Endothelial cell of hepatic sinusoid (primary cell): Measurements from ENCODE around the gene VCP.

Experiments
- in situ Hi-C: cut with HindIII; loops from 2 replicates; pipeline ENCODE4 v1.10.0; 2017; ENCODE audit warnings: low sequenced_read_pairs

VCP gene

DNA sequence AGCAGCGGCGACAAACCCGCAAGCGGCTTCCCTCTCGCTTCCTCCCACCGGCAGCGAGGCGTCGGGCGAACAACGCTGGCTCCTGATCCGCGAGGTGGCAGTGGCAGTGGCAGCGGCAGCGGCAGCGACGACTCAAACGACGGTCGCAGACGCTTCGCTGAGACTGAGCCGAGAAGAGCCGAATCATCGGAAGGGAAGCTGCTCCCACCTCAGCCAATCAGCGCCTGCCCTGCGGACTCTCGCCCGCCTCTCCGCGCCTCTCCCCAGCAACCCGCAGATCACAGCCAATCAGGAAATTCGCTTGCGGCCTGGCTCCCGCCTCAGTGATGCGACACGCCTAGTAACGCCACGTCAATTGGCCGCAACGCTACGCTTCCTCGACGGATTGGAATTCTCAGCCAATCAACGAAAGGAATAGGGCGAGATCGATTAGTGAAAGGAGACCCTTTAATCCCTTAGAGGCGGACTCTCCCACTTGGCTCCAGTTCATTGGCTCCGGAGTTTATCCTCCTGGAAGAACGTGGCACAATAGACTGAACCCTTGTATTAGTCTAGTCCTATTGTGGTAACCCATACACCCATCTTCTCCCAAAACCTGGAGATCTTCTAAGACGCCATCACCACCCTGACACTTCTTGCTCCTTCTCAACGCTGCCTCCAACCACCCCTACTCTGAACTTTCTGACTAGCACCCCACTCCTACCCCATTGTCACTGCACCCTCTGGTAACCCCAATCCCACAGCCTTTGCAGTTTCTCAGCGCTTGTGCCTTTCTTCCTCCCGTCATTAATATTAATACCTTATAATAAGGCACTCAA lies at the start of gene VCP:
Gene VCP, minus strand, starts transcription at position 165 of the 818 bp plus-strand sequence. CDS start 272 bp downstream, outside the sequence.
- in situ Hi-C loops = no loop called here

DNA sequence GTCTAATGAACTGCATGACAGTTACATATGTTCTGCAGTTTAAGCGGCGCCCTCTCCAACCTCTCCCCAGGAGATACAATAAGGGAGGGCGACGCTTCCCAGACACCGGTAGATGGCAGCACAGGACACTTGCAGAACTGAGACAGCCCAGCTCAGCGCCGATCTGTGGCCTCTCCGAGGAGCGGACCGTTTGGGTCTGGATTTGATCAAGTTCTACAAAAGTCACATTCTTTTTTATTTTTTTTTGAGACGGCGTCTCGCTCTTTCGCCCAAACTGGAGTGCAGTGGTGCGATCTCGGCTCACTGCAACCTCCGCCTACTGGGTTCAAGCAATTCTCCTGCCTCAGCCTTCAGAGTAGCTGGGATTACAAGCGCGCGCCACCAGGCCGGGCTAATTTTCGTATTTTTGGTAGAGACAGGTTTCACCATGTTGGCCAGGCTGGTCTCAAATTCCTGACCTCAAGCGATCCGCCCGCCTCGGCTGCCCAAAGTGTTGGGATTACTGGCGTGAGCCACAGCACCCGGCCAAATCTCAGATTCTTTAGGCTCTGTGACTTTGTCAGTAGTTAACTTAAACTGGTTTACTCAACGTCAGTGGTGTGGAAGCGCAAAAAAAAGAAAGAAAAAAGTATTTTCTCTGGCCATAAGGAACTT lies 44.6 kb upstream of the VCP start:
- in situ Hi-C loops = no loop called here

DNA sequence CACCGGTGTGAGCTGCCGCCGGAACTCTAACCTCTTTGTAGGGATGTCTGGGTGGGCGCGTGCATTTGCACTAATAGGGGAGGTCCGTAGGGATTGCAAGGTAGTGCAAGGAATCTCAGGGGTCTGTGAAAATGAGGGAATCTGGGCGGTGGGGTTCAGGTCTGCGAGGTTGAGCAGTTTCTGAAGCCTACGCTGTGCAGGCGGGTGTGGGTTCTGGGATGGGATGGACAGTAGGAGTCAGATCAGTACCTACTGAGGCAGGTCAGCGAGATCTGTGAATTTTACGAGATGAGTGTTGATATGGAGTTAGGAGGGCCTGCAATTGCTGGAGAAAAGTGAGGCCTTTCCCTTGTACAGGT lies 44.1 kb upstream of the VCP start:
- in situ Hi-C loops = no loop called here

DNA sequence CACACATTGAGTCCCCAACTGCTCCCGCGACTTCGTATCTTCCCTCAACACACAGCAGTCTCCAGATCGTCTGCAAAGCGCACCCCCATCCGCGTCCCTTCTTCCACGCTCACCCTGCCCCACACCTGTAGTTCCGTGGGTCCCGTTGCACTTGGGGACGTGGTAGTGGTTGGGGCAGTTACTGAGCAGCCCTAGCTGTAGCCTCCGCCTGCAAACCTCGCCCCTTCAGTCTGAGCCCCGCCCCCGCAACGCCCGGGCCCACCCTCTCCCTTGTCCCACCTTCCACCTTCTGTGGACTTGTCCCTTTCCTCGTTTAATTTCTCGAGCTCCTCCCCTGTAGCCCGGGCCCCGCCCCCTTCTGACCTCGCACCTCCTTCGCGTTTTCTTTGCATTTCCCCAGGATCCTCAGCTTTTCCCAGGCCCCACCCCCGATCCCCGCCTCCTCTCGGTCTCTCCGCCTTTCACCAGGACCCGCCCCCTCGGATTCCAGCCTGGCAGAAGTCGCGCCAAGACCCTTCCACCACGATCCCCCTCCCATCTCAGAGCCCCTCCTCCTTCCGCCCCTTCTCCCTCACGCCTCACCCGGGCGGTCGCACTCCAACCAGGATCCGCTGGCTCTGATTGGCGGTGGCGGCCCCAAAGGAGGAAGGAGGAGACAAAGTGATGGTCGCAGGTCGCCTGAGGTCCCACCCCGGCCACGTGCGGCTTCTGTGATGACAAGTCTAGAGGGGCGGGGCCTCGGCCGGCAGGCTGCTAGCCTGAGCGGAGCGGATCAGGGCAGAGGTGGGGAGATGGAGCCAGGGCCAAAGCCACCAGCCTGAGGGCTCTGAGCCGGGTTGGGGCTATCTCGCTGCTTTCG lies 43.5 kb upstream of the VCP start, which contains the start of gene ATOSB:
Gene ATOSB, minus strand, starts transcription at position 183 of the 859 bp plus-strand sequence. CDS start 7,588 bp downstream, outside the sequence.
- in situ Hi-C loops = no loop called here

DNA sequence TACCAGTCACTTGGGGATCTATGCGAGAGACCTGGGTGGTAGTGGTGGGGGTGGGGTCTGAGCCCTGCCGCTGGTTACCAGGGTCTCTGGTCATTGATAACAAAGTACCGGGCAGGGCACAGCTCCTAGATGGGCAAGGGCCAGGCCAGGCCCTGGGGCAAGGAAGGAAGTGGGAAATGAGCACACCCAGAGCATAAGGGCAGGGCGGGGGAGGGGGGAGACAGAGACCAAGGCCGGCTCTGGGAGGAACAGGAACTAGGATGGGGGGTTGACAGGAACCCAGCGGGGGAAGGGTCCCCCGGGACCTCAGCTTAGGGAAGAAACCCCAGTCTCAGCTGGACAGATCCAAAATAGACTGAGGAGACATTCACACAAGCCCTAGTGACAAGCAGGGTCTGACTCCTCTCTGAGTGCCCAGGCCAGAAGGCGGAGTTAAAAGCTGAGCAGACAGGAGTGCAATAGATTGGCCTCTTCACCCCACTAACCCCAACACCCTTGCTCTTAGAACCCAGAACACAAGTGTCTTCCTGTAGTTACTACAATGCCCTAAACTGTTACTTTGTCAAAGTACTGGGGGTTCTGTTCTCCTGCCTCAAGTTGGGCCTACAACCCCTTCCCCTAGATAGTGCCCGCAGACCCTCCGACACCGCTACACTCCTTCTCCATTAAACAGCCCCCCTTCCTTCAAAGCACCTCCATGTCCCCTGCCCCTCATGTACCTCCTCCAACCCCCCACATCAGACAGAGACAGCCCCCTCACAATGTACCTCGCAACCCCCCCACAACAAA lies 42.6 kb upstream of the VCP start:
- in situ Hi-C loops = no loop called here

DNA sequence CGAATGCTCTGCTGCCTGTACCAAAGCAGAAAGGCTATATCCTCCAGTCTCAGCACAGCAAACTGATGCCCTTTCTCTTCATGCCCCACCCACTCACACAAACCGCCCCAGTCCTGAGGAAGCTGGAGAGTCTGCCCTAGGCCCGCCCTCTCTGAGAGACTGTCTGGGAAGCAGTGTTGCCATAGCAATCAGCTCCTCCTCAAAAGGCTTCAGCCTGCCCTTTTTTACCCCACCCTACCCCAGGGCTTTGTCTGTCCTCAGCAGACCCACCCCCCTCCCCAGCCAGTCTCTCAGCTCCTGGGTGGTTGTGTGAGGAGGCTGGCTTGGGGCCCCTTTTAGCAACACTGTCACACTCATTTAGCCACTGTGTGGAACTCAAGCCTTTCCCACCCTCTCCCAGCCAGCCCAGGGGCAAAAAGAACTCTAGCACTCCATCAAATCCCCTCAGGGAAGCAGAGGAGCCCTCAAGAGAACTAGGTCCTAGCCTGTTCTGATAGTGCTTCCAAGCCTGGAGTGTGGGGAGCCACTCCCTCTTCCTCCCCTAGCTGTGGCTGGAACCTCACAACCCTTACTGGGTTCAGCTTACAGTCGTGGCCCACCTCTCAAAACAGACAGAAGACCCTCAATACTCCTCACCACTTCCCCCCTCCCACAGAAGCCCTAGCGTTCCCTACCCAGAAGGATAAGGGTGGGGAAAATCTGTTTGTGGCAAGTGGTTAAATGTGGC lies 41.9 kb upstream of the VCP start:
- in situ Hi-C loops = no loop called here

DNA sequence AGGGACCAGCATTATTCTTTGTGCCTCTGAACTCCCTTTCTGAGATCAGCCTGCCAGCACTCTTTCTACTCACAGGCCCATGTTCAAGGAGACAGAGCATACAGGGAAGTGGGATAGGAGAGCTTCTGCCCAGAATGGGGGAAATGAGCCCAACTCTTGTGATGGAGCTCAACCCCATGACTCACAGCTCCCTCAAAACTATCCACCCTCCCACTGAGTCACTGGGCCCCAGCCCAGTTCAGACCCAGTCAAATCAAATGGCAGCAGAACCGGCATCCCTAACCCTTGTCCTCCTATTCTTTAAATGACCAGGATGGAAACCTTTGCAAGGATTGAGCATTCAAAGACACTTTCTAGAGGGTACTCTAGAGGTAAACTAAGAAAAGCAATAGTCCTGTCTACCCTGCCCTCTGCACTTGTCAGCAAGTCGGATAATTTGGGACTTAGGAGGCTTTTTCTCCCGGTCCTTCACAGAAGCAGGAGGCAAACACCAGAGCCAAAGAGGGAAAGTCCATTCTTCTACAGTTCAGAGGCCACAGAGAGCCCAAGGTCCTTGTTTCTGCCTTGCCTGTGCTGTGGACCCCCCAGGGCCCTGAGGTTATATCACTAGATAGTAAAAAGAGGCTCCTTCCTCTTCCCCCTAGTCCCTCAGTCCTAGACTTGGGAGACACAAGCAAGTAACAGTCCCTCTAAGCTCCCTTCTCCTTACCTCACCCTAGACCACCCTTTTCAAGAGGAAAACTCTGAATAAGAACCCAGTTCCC lies 40.0 kb upstream of the VCP start:
- in situ Hi-C loops = no loop called here

DNA sequence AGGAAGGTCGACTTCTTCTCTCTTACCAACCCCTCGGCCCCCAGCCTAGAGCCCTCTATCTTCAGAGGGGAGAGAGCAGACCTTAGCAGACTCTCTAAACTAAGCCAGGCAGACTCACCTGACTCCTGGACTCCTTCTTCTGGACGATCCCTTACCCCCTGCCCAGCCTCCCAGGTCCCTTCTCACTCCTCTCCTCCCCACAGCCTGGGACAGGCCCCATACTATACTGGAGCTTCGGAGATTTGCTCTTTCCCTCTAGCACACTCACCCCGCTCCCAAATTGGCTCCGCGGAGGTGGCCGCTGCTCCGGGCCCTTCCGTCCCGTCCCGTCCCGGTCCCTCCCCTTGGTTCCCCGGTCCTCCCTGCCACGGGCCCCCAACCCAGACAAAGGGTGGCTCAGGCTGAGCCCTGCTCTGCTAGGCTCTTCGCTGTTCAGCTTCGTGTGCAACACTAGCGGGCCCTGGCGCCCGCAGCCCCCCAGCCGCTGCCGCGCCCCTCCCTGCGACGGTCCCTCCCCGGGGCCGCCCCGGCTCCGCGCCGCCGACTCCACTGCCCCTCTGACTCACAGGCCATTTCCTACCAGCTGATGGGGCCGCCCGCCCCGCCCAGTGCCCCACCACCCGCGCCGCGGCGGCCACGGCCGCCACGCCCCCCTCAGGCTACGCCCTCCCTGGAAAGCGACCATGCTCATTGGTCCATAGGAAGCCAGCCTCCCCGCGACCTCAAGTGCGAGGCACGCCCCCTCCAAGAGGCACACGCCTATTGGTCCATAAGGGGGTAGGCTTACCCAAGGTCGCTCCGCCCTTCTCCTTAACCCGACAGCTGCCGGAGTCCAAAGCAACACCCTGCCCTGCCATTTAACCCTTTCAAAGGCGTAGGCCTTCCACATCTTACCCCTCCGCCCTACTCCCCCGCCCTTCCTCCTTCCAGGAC lies 38.8 kb upstream of the VCP start:
- in situ Hi-C loops = no loop called here

DNA sequence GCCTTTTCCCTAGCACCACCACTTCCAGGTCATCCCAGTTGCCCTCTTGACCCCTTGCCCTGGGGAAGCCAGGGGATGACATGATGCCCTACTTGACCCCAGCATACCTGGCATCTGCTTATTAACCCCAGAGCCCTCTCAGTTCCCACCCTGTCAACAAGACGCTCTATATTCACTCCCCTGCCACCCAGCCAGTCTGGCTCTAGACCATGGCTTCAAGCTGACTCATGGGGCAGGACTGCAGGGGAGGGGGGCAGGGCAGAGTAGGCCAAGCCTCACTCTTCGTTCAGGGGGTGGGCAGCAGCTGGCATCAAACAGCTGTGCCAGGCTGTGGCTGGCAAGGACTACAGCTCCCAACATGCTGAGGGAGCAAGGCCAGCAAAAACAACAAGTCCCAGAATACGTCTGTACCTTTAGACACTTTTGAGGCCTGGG lies 37.9 kb upstream of the VCP start:
- in situ Hi-C loops = no loop called here

DNA sequence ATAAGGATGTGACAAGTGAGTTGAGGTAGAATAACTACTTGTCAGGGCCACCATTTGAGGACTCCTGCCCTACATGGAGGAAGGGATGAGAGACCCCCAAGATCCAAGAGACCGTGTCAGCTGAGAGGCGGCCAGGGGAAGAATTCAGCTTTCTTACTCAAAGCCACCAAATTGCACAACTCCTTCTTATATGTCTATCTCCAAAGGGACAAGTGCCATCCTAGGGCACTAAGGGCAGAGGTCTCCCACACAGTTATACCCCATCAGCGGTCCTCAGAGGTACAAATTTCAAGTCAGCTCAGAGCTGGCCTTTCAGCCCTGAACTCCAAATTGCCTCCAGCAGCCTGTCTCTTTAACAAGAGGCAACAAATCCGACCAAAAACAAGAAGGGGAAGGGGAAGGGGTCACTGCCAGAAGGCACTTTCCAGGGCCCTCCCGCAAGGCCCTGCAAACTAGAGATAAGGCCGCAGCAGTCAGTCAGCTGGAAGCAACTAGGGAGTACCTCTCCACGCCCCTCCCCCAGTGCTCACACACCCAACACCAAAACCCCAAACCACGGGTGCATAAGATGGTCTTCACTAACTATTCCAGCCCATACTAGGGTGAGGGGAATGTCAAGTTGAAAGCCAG lies 36.6 kb upstream of the VCP start:
- in situ Hi-C loops = no loop called here

DNA sequence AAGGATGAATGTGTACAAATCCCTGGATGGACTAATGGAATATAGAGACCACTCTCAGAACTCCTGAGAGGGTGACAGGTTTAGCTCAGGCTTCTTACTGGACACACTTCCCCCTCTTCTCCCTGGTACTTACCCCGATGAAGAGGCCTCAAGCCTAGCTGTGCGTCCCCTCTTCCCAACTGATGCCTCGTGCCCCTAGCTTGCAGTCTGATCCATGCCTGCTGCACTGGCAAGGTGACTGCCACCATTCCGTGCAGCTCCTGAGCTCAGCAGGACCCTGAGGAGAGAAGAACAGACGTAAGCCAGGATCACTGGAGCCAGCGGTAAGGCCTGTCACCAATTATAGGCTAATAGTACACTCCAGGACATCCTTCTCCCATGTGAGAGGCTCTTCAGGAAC lies 36.0 kb upstream of the VCP start:
- in situ Hi-C loops = no loop called here

DNA sequence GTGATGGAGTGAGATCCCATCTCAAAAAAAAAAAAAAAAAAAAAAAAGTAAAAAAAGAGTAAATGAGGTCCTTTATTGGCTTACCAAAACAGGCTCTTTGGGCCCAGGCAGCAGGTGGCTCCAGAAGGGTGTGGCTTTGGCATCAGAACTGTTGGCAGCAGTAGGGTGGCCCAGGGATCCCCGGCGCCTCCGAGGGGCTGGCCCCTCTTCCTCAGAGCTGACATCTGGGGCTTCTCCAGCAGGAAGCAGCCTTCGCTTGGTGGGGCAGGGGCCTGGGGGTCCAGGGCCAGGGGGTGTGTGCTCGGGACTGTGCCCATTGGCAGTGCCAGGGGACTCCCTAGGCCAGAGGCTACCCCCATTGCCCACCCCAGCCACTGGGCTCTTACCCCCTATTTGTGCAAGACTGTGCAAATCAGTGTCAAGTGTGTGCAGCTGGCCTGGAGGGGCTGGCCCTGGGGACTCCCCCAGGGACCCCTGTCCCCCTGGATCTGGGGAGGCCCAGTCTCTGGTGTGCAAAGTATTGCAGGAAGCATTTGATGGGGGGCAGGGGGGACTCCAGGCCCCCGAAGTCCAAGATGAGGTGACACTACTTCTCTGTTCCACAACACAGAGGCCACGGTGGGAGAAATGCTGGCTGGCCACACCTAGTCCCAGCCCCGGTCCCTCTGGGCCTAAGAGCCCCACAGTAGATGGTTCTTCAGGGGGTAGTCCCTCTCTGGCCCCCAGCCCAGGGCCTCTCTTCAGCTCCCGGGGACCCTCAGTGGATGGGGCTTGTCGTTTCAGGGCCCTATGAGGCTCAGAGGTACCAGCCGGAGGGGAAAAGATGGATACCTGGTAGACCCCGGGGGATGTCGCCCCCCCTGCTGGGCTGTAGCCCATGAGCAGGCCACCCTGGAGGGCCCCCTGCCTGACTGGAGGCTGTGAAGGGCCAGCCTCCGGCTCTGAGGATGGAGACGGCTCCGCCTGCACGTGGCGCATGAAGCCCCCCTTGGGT lies 35.2 kb upstream of the VCP start:
- in situ Hi-C loops = no loop called here

DNA sequence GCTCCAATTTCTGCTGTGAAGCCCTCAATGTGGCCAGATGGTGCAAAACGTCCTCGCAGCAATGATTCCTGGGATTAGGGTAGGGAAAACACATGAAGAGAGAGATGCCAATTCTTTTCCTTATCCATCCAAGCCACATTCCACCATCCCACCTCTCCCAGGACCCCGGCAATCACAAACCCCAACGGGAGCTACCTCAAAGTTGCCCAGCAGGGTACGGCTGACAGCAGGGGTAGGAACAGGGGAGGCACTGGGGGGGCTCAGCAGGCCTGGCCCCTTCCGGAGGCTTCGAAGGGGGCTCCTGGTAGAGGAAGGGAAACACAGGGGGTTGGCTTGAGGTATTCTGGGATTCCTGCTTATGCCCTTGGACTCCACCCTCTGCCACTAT lies 33.9 kb upstream of the VCP start:
- in situ Hi-C loops = no loop called here

DNA sequence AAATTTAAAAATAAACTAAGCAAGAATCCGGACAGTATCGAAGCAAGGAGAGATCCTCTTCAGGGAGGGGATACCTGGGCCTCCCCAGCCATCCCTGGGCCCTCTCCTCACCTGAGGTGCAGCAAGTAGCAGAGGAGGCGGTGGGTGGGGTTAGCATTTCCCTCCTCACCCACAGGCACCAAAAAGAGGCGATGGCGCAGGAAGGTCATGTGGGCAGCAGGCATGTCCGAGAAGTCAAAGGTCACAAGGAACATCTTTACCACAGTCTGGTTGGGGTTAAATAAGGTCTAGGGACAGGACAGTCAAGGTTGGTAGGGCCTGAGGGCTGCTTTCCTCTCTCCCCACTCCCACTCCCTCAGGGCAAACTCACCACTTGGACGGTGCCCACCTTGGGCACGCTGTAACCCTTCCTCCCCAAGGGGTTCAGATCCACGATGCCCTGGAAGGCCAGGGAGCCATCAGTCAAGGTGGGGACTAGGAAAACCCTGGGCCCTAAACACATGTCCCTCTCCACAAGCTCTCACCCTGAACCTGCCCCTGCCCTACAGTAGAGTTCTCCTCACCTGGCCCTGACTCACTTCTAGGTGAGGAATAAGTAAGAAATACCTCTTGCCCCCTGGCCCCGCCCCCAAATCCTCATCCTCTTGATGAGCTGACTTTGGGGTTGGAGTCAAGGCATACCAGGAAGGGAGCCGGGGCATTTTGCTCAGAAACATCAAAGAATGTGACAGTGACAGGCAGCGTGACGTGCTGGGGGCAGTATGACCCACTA lies 33.3 kb upstream of the VCP start:
- in situ Hi-C loops = no loop called here

DNA sequence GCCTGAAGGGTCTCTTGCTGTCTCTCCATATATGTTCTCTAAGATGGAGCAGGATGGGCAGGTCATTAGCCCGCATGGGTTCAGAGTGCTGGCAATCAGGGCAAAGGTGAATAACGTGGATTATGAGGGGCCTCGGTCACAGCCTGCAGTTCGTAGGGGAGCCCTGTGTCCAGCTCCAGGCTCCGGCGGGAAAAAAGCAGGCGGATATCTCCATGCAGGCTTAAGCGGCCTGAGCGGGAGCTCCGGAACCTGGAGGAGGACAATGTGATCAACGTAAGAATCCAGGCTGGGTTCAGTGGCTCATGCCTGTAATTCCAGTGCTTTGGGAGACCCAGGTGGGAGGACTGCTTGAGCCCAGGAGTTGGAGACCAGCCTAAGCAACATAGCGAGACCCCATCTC lies 32.7 kb upstream of the VCP start:
- in situ Hi-C loops = no loop called here

DNA sequence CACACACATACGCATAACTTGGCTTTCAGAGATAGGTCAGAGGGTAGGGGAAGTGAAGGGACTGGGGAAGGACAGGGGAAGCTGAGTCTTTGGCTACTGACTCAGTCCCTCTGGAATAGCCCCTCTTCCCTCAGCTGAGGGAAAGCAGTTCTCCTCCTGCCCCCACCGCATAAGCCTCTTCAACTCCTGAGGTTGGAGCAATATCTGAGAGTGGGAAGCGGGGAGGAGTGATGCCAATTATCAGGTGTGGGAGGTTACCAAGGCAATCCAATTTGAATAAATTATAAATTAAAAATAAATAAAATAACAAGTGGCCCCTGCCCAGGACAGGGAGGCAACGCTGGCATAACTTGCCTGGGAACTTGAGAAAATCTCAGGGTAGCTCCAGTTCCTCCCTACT lies 32.2 kb upstream of the VCP start:
- in situ Hi-C loops = no loop called here
